ENCODE data around the gene MT1E.
"Not testable (repeated sequence)": the region's sequence is repeated elsewhere in the genome, so short reads cannot be mapped to it uniquely, and the experiment has no call there.

DNA sequence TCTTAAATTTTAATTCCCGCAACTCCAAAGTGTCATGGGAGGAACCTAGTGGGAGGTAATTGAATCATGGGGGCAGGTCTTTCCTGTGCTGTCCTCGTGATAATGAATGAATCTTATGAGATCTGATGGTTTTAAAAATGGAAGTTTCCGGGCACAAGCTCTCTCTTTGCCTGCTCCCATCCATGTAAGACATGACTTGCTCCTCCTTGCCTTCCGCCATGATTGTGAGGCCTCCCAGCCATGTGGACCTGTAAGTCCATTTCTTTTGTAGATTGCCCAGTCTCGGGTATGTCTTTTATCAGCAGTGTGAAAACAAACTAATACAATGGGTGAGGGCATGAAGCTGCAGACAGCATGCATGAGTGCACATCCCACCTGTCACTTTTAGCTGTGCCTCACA, 2.4 kb upstream of the MT1E start:
- TF ChIP-seq, protein P1, sequence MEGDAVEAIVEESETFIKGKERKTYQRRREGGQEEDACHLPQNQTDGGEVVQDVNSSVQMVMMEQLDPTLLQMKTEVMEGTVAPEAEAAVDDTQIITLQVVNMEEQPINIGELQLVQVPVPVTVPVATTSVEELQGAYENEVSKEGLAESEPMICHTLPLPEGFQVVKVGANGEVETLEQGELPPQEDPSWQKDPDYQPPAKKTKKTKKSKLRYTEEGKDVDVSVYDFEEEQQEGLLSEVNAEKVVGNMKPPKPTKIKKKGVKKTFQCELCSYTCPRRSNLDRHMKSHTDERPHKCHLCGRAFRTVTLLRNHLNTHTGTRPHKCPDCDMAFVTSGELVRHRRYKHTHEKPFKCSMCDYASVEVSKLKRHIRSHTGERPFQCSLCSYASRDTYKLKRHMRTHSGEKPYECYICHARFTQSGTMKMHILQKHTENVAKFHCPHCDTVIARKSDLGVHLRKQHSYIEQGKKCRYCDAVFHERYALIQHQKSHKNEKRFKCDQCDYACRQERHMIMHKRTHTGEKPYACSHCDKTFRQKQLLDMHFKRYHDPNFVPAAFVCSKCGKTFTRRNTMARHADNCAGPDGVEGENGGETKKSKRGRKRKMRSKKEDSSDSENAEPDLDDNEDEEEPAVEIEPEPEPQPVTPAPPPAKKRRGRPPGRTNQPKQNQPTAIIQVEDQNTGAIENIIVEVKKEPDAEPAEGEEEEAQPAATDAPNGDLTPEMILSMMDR (IDR thresholded peaks at IDR 0.05; ENCODE audit: low read depth, low read length): not testable (repeated sequence)
- not testable (repeated sequence) for TF ChIP-seq EZH2phosphoT487 (IDR thresholded peaks at IDR 0.05; ENCODE audit: low read depth)
